ENCODE results near the gene FOCAD.

- TF ChIP-seq CTCF (IDR thresholded peaks at IDR 0.05; ENCODE audit: low read depth, low read length, poor library complexity, severe bottlenecking) = no peak
- TF ChIP-seq EZH2phosphoT487 (IDR thresholded peaks at IDR 0.05; ENCODE audit: borderline replicate concordance, low read length) = no peak
These were observed 9.0 kb downstream of the FOCAD start for GRCh38 chr9:20693068-20693467.

All from DOHH2 (cell line).